ENCODE measurements around the gene RNF213.
"Not testable (repeated sequence)": the region's sequence is repeated elsewhere in the genome, so short reads cannot be mapped to it uniquely, and the experiment has no call there.

RNF213 gene

DNA sequence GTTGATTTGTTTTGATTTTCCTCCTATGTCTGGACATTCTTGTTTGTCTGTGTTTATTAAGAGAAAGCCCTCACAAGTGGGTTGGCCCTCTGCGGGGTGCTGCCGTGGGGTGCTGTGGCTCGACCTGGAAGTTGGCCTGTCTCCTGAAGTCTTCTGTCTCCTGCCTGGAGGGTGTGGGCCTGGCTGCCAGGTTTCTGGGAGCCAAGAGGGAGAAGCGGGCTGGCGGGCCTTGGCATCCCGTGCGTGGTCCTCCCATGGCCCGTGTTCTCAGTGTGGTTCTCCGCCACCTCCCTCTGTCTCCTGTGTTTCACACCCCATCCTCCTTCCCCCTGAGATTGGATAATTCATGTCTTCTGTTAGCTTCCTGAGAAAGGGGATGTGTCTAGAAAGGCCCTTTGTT lies 69.6 kb downstream of the RNF213 start:
- Histone ChIP-seq H3K27ac (no peak overlapping the region), H3K4me3 (no peak overlapping the region)

DNA sequence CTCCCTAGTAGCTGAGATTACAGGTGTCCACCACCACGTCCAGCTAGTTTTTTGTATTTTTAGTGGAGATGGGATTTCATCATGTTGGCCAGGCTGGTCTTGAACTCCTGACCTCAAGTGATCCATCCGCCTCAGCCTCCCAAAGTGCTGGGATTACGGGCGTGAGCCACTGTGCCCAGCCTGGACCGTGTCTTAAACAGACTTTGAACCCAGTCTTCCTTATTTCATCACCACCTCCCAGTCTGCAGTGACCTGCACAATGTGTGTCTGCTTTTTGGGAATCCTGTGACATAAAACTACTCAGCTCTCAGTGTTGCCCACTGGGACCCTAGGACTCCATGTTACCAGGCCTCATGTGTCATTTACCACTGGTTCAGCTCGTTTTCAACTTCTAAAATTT lies 70.3 kb downstream of the RNF213 start:
- not testable (repeated sequence) for H3K4me3 ChIP-seq, H3K27ac ChIP-seq

DNA sequence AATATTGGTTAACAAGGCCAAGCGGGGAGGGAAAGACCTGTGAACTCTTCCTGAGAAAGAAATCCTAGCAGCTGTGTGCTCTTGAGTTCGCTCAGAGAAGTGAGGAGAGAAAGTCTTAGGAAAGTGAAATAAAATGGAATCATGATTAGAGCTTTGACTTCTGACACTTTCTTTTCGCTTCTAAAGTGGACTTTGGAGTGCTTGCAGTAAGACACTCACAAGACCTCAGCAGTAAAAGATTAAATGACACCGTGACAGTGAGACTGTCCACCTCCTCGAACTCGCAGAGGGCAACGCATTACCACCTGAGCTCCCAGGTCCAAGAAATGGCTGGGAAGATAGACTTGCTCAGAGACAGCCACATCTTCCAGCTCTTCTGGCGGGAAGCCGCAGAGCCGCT lies 71.2 kb downstream of the RNF213 start:
- H3K4me3 ChIP-seq: no peak overlapping the region
- no peak overlapping the region for H3K27ac ChIP-seq

DNA sequence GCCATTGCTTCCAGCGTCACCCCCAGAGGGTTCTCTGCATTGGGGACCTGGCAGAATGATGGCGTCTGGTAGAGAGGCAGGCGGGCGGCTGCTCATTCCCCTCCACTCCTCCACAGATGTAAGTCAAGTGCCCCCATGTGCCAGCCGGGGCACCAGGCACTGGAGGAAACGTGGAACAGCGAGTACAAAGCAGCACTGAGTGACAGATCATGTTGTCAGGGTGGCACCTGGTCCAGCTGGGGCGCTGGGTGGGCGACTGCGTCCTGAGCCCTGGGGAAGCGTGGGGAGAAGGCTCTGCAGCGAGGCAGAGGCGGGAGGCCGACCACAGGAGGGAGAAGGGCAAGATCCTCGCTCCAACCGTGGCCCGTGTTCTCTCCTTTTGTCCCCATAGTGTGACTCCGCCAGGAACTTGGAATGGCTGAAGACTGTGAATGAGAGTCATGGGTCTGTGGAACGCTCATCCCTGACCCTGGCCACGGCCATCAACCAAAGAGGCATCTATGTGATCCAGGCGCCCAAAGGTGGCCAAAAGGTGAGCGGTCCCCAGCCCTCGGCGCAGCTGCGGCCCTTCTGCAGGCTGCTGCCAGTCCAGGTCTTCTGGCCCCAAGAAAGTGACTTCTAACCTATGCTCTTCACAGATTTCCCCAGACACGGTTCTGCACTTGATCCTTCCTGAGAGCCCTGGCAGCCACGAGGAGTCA lies 76.7 kb downstream of the RNF213 start:
- H3K4me3 ChIP-seq: no peak overlapping the region

DNA sequence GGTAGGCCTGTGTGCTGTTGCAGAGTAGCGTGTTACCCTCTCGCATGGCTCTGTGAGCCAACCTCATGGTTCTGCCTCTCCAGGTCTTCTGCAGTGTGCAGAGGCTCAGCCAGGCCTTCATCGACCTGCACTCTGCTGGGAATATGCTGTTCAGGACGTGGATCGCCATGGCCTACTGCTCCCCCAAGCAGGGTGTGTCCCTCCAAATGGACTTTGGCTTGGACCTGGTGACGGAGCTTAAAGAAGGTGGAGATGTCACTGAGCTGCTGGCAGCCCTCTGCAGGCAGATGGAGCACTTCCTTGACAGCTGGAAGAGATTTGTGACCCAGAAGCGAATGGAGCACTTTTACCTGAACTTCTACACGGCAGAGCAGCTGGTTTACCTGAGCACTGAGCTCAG lies 78.5 kb downstream of the RNF213 start:
- Histone ChIP-seq H3K4me3 (no peak overlapping the region), H3K27ac (no peak overlapping the region)

More for the DNA sequence above, 76.7 kb downstream of the RNF213 start:
- no peak overlapping the region for H3K27ac ChIP-seq

DNA sequence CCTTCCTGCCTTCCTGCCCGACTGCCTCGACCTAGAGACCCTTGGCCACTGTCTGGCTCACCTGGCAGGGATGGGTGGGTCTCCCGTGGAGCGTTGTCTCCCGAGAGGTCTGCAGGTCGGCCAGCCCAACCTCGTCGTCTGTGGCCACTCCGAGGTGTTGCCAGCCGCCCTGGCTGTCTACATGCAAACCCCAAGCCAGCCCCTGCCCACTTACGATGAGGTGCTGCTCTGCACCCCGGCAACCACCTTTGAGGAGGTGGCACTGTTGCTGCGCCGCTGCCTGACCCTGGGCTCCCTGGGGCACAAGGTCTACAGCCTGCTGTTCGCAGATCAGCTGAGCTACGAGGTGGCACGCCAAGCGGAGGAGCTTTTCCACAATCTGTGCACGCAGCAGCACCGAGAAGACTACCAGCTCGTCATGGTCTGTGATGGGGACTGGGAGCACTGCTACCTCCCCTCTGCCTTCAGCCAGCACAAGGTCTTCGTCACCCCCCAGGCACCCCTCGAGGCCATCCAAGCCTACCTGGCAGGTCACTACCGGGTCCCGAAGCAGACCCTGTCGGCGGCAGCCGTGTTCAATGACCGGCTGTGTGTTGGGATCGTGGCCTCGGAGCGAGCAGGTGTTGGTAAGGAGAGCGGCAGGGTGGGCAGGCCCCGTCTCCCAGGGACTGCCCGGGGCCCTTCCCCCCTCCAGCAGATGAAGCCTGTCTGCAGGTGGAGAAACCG lies 79.2 kb downstream of the RNF213 start:
- H3K27ac ChIP-seq: no peak overlapping the region
- H3K4me3 ChIP-seq: no peak overlapping the region

GRCh38 chr17:80345321-80345720 lies 84.7 kb downstream of the RNF213 start:
- Histone ChIP-seq H3K4me3 (no peak overlapping the region), H3K27ac (no peak overlapping the region)

GRCh38 chr17:80345841-80346497 lies 85.3 kb downstream of the RNF213 start:
- no peak overlapping the region for H3K4me3 ChIP-seq
- no peak overlapping the region for H3K27ac ChIP-seq

DNA sequence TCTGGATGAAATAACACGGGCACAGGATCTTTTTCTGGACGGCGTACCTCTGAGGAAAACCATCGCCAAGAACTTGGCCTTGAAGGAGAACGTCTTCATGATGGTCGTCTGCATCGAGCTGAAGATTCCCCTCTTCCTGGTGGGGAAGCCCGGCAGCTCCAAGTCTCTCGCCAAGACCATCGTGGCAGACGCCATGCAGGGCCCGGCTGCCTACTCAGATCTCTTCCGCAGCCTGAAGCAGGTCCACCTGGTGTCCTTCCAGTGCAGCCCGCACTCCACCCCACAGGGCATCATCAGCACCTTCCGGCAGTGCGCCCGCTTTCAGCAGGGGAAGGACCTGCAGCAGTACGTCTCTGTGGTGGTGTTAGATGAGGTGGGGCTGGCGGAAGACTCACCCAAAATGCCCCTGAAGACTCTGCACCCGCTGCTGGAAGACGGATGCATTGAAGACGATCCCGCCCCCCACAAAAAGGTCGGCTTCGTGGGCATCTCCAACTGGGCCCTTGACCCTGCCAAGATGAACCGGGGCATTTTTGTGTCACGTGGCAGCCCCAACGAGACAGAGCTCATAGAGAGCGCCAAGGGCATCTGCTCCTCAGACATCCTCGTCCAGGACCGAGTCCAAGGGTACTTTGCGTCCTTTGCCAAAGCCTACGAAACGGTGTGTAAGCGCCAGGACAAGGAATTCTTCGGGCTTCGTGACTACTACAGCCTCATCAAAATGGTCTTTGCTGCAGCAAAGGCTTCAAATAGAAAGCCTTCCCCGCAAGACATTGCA lies 86.0 kb downstream of the RNF213 start:
- Histone ChIP-seq H3K4me3 (no peak overlapping the region), H3K27ac (no peak overlapping the region)

GRCh38 chr17:80347536-80347935 lies 86.9 kb downstream of the RNF213 start:
- H3K27ac ChIP-seq: no peak overlapping the region
- H3K4me3 ChIP-seq: no peak overlapping the region

- Histone ChIP-seq H3K4me3 (no peak overlapping the region), H3K27ac (no peak overlapping the region)
Measured at GRCh38 chr17:80347948-80348351, 87.3 kb downstream of the RNF213 start.

- Histone ChIP-seq H3K27ac (no peak overlapping the region), H3K4me3 (no peak overlapping the region)
Measured at GRCh38 chr17:80348551-80349150, 88.0 kb downstream of the RNF213 start.

DNA sequence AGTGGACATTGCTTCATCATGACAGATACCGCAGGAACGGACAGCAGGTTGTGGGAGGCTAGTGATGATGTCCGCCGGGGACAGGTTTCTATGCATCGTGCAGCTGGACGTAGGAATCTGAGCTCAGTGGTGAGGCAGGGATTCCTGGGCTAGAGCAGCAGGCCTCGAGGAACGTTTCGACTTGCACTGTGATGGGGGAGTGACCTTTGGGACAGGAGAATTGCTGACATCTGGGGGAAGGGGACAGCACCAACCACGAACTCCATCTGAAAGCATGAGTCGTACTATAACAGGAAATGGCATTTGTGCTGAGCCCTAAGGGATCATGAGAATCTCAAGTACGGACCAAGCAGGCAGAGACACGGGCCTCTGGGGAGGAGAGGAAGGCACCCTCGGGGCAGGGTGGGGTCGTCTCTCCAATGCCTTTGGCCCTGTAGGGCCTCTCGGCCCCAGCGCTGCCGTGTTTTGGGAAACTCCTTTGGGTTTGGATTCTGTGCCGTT lies 88.5 kb downstream of the RNF213 start:
- no peak overlapping the region for H3K27ac ChIP-seq
- no peak overlapping the region for H3K4me3 ChIP-seq

DNA sequence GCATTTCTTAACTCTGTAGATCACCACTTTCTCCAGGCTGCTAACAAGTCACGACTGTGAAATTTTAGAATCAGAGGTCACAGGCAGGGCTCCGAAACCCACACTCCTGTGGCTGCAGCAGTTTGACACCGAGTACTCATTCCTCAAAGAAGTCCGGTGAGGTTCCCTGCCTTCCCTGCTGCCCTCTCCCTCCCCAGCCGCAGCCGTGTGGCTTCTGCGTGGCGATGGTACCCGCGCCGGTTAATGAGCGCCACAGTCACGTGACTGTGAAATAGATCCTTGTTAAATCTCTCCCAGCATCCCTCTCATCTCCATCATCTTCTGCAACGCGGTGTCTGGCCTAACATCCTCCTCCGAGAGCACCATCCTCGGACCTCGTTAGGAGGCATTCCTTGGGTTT lies 89.1 kb downstream of the RNF213 start:
- Histone ChIP-seq H3K27ac (no peak overlapping the region), H3K4me3 (no peak overlapping the region)

DNA sequence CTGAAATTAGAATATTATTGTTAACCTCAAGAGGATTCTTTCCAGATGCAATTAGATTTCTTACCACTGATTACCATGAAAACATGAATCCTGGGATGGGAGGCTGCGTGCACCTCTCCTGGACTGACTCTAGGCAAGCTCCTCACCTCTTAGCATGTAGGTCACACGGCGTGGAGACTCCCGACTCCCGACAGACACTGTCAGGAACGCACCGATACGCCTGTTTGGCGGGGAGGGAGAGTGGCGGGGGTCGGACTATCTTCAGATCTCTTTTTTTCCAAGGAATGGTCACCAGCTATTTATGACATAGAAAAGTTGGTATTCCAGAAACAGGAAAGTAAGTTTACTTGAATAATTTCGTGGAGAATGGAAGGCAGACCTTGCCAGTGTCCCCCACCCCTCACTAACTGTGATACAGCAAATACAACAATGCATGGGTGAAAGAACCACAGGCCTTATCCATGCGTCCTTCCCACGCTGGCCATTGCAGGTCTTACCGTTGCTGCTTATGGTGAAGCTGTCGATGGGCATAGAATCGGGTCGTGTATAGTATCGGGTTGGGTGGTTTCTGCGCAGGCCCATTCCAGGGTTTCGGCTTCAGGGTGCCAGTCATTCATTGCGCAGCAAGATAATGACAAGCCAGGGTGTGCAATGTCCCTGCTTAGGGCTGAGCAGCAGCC lies 91.7 kb downstream of the RNF213 start:
- Histone ChIP-seq H3K4me3 (no peak overlapping the region), H3K27ac (no peak overlapping the region)

DNA sequence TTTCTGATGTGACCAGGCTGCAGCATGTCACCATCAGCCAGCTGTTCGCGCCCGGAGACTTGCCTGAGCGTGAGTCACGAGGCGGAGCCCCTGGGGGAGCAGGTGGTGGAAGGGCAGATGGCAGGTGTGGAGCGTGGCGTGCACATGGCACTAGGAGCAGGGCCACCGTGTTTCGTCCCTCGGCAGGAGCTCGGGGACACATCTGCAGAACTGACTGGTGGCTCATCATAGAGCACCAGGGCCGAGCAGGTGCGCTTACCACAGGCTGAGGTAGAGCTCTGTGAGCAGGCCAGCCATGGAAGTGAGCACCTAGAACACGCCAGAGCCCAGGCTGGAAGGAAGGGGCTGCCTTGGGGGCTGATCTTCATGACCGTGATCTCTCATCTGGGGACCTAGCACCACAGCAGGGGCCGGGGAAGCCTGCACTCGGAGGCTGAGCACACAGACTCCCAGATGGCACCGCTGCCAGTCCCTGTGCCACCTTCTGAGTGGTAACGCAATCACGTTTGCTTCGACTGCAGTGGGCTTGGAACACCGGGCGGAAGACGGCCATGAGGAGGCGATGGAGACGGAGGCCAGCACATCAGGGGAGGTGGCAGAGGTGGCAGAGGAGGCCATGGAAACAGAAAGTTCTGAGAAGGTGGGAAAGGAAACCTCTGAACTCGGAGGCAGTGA lies 92.5 kb downstream of the RNF213 start:
- no peak overlapping the region for H3K27ac ChIP-seq
- H3K4me3 ChIP-seq: no peak overlapping the region

DNA sequence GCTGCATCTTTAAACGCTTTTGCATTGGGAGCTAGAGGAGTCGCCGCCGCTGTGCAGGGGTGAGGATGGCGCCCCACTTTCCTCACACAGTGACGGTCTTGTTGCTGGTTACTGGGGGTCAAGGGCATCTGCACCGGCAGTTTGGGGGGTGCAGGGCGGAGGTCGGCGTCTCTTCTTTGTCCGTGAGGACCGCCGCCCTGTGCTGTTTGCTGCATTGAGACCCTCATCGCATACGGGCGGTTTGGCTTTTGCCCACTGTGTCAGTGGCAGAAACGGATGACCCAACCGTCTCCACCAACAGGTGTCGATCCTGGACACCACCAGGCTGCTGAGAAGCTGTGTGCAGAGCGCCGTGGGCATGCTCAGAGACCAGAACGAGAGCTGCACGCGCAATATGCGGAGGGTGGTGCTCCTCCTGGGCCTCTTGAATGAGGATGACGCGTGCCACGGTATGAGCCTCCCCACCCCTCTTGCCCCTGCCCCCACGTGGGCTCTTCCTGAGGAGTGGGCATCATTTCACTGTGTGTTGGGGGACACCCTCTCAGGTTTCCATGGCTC lies 93.1 kb downstream of the RNF213 start:
- no peak overlapping the region for H3K27ac ChIP-seq
- no peak overlapping the region for H3K4me3 ChIP-seq

- no peak overlapping the region for H3K27ac ChIP-seq
- H3K4me3 ChIP-seq: no peak overlapping the region
Measured at GRCh38 chr17:80354336-80354735, 93.7 kb downstream of the RNF213 start.

All from skin epidermis (tissue), 12 donors.